T-helper 1 cell treated with Interleukin-12 subunit alpha and Interleukin-12 subunit beta and Interleukin-4 antibody, amounts not matched to agents 30 μg/mL and 1 μg/mL, for 36 hours (primary cell): ENCODE data around the gene BORCS5.
A peak's percentile ranks its signal among the peaks of the same experiment; 100 is the strongest.
"Not testable (repeated sequence)": the region's sequence is repeated elsewhere in the genome, so short reads cannot be mapped to it uniquely, and the experiment has no call there.

Source experiments
- H3K27ac Mint-ChIP-seq: one replicate; pipeline ENCODE4 v1.8.0; 2021; ENCODE audit warnings: mild to moderate bottlenecking, mixed read lengths
- H3K27me3 Mint-ChIP-seq: one replicate; pipeline ENCODE4 v1.8.0; 2021; ENCODE audit warnings: low read depth, mixed read lengths
- H3K36me3 Mint-ChIP-seq: one replicate; pipeline ENCODE4 v1.8.0; 2021; ENCODE audit warnings: low read depth, mixed read lengths
- H3K4me1 Mint-ChIP-seq: one replicate; pipeline ENCODE4 v1.8.0; 2021; ENCODE audit warnings: low read depth, mixed read lengths
- H3K4me3 Mint-ChIP-seq: one replicate; pipeline ENCODE4 v1.8.0; 2021; ENCODE audit warnings: mild to moderate bottlenecking, moderate library complexity, mixed read lengths
- H3K9me3 Mint-ChIP-seq: one replicate; pipeline ENCODE4 v1.8.0; 2021; ENCODE audit warnings: mixed read lengths

BORCS5 gene

DNA sequence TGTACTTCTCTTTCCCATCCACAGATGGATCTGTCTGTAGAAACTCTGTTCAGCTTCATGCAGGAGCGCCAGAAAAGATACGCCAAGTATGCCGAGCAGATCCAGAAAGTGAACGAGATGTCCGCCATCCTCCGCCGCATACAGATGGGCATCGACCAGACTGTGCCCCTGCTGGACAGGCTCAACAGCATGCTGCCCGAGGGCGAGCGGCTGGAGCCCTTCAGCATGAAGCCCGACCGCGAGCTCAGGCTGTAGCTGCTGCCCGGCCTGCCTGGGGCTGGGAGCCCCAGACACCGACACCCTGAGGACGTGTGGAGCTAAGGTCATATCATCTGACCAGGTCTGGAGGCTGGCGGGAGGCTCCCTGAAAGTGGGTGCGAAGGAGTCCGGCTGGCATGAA is 108.6 kb downstream of the BORCS5 start:
- Mint-ChIP-seq H3K9me3 (no peaks in the 10 kb centered on the region), H3K4me3 (no peak overlapping the region), H3K36me3 (peaks cover 33% of the 10 kb centered on the region), H3K27ac (no peak overlapping the region), H3K27me3 (no peaks in the 10 kb centered on the region), H3K4me1 (peaks cover 59% of the 10 kb centered on the region)

DNA sequence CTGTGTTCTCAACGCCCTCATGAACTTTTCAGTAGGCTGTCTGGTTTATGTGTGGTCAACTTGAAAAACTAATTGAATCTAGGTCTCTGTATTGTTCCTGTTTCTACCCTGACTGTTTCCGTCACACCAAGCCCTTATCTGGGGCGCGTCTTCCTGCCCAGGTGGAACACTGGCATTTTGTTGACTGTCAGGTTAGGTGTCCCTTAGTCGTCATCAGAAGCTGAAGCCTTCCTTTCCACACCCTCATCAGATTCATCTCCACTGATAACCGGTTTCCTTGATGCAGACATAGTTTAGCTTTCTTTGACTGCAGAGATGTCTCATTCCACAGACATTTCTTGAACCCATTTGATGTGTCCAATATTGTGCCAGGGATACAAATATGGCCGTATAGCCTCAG is 109.3 kb downstream of the BORCS5 start:
- Mint-ChIP-seq H3K4me3 (peak overlapping the region; percentile 56), H3K4me1 (peaks cover 60% of the 10 kb centered on the region), H3K27me3 (no peaks in the 10 kb centered on the region), H3K36me3 (peaks cover 38% of the 10 kb centered on the region), H3K9me3 (no peaks in the 10 kb centered on the region), H3K27ac (peak overlapping the region; percentile 93)

DNA sequence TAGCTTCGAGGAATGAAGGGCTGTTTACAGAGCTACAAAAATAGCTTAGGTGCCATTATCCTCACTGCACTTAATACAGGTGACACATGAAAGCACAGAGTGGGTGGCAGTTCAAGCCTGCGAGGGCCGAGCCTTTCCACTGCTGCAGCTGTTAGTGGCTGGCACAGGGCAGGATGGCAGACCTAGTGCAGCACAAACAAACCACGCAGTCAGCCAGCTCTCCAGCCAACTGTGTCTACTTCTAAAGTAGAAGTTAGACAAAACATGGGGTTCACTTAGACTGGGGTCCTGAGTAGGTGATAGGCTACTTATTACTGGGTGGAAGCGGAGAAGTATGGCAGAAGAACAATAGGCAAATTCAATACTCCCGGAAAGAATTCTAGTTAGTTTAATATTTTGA is 110.4 kb downstream of the BORCS5 start:
- Mint-ChIP-seq H3K4me3 (peak overlapping the region; percentile 48), H3K36me3 (peaks cover 40% of the 10 kb centered on the region), H3K9me3 (no peaks in the 10 kb centered on the region), H3K27ac (peak overlapping the region; percentile 90), H3K27me3 (no peaks in the 10 kb centered on the region), H3K4me1 (peaks cover 53% of the 10 kb centered on the region)

DNA sequence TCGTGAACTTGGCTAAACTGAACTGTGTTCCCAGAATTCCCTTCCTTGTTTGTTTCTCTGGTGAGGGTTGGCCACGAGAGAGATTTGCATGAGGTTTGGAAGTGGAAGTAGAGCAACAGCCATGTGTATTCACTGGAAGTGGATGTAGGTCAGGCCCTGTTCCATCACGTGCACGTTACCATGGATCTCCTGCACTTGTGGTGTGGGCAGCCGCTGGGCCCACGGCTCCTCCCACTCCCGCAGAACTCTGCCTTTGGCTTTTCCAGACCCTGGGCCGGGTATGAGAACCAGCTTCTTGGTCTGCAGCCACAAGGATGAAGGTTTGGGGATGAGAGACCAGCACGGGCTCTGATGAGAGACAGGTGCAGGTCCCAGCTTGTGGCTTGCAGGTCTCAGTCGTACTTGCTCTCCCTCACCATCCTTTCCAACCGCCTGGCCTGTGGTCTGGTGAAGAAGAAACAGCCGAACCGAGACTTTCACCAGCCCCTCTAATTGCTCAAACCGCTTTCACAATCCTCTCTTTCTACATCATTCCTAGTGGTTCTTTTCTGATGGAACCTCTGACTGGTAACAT is 110.9 kb downstream of the BORCS5 start:
- no peaks in the 10 kb centered on the region for H3K9me3 Mint-ChIP-seq
- peak overlapping the region; percentile 90 for H3K27ac Mint-ChIP-seq
- H3K4me1 Mint-ChIP-seq = peaks cover 51% of the 10 kb centered on the region
- H3K36me3 Mint-ChIP-seq = peaks cover 40% of the 10 kb centered on the region
- peak overlapping the region; percentile 48 for H3K4me3 Mint-ChIP-seq
- no peaks in the 10 kb centered on the region for H3K27me3 Mint-ChIP-seq

DNA sequence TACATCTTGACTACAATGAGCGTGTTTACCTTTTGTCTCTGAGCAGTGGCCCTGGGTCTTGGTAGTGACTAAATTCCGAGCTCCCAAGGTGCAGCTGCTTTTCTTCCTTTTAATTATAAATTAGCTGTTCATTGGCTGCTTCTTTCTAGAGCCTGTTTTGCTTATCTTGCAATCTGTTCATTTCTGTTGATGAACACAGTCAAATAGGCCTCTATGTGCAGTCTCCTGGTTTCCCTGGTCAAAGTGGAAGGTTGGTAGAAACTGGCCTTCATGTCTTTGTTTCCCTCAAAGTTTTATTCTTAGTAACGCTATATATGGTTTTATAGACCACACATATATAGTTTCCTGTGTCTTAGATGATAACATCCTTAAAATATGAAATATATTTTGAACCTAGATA is 111.7 kb downstream of the BORCS5 start:
- Mint-ChIP-seq H3K4me3 (no peak overlapping the region), H3K27me3 (no peaks in the 10 kb centered on the region), H3K36me3 (peaks cover 43% of the 10 kb centered on the region), H3K27ac (peak overlapping the region; percentile 90), H3K4me1 (peaks cover 52% of the 10 kb centered on the region), H3K9me3 (no peaks in the 10 kb centered on the region)

DNA sequence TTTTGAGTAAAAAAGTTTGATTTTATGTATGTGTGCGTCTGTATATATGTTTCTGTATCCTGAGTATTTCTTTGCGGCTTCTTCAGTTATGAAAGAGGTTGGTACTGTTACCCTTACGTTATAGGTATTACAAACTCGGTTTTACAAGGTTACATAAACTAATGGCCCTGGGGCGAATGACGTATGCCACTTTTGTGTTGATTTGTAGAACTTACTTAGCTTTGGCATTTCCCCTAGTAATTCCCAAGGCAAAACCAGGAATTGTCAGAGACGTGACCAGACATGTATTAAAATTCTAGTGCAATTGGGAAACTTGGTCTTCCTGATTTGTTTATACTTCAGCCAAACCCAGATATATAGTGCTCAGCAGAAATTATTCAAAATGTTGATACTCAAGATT is 112.5 kb downstream of the BORCS5 start:
- Mint-ChIP-seq H3K4me3 (no peak overlapping the region), H3K9me3 (no peaks in the 10 kb centered on the region), H3K27me3 (no peaks in the 10 kb centered on the region), H3K27ac (no peak overlapping the region), H3K4me1 (peaks cover 56% of the 10 kb centered on the region), H3K36me3 (peaks cover 43% of the 10 kb centered on the region)

DNA sequence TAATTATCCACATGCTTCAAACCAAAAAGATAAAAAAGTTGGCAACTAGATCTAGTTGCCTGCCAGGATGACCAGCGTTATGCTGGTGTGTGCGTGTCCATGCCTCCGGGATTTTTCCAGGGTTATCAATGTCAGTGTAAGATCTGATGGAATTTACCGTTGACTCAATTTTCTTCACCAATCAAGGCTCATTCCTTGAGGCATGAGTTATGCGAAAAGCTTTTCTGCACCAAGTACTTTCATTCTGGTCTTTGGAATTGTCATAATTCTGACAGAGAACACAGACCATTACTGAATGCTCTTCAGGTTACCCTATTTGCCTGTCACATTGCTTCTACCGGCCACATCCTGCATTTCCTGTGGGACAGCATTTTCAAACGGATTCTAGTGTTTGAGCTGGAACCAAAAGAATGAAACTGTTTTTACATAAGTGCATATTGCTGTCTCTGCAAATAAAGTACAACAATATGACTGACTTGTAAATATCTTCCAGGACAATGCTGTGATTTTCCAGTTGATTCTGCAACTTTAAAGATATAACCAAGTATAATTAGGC is 114.0 kb downstream of the BORCS5 start:
- no peaks in the 10 kb centered on the region for H3K9me3 Mint-ChIP-seq
- no peak overlapping the region for H3K4me3 Mint-ChIP-seq
- H3K27ac Mint-ChIP-seq = peak overlapping the region; percentile 42
- H3K36me3 Mint-ChIP-seq = peaks cover 44% of the 10 kb centered on the region
- no peaks in the 10 kb centered on the region for H3K27me3 Mint-ChIP-seq
- peaks cover 67% of the 10 kb centered on the region for H3K4me1 Mint-ChIP-seq

DNA sequence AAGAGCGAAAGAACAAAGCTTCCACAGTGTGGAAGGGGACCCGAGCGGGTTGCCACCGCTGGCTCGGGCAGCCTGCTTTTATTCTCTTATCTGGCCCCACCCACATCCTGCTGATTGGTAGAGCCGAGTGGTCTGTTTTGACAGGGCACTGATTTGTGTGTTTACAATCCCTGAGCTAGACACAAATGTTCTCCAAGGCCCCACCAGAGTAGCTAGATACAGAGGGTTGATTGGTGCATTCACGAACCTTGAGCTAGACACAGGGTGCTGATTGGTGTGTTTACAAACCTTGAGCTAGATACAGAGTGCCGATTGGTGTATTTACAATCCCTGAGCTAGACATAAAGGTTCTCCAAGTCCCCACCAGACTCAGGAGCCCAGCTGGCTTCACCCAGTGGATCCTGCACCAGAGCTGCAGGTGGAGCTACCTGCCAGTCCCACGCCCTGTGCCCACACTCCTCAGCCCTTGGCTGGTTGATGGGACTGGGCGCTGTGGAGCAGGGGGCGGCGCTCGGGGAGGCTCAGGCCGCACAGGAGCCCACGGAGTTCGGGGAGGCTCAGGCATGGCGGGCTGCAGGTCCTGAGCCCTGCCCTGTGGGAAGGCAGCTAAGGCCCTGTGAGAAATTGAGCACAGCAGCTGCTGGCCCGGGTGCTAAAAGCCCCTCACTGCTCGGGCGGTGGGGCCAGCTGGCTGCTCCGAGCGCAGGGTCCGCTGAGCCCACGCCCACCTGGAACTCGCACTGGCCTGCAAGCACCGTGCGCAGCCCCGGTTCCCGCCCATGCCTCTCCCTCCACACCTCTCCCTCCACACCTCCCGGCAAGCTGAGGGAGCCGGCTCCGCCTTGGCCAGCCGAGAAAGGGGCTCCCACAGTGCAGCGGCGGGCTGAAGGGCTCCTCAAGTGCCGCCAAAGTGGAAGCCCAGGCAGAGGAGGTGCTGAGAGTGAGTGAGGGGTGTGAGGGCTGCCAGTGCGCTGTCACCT is 115.4 kb downstream of the BORCS5 start:
- peaks cover 65% of the 10 kb centered on the region for H3K4me1 Mint-ChIP-seq
- H3K27ac Mint-ChIP-seq = peak overlapping the region; percentile 96
- H3K4me3 Mint-ChIP-seq, H3K9me3 Mint-ChIP-seq, H3K27me3 Mint-ChIP-seq: not testable (repeated sequence)
- H3K36me3 Mint-ChIP-seq = peaks cover 48% of the 10 kb centered on the region

DNA sequence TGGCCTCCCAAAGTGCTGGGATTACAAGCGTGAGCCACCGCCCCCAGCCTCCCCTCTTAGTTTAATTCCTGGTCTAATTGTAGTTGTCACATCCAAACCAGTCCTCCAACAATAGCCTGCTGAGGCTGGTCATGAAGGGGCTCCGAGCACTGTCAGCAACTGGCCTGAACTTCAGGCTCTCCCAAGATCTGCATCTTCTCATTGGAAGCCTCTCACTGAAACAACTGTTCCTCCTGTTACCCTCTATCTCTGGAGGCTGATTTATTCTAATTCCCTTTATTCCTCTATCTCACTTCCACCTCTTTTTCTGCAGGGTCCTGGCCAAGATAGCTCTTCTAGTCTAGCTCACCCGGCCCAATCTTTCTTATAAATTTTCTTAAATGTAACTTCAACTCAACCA is 116.3 kb downstream of the BORCS5 start:
- Mint-ChIP-seq H3K36me3 (peaks cover 49% of the 10 kb centered on the region), H3K9me3 (no peaks in the 10 kb centered on the region), H3K27me3 (no peaks in the 10 kb centered on the region), H3K27ac (peak overlapping the region; percentile 96), H3K4me1 (peaks cover 59% of the 10 kb centered on the region), H3K4me3 (no peak overlapping the region)

DNA sequence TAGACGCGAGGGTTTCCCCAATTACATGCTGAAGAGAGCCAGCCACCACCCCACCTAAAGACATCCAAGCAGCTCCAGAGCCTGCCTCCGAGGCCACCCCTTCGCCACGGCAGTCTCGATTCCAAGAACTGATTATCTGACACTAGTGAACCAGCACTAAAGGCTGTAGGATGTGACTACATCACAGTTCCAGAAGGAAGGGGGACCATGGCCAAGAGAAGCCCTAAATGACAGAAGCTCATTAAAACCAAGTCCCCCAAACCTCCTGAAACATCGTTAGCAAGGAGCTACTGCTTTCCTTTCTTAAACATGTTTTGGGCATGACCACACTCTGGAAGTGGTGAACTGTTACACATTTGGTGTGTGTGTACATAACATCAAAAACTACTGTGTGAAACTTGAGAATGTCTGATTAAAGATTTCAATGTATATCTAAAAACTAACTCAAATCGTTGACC is 117.6 kb downstream of the BORCS5 start:
- peaks cover 52% of the 10 kb centered on the region for H3K4me1 Mint-ChIP-seq
- H3K9me3 Mint-ChIP-seq = no peaks in the 10 kb centered on the region
- peaks cover 51% of the 10 kb centered on the region for H3K36me3 Mint-ChIP-seq
- peak overlapping the region; percentile 96 for H3K27ac Mint-ChIP-seq
- peak overlapping the region; percentile 57 for H3K4me3 Mint-ChIP-seq
- H3K27me3 Mint-ChIP-seq = no peaks in the 10 kb centered on the region

DNA sequence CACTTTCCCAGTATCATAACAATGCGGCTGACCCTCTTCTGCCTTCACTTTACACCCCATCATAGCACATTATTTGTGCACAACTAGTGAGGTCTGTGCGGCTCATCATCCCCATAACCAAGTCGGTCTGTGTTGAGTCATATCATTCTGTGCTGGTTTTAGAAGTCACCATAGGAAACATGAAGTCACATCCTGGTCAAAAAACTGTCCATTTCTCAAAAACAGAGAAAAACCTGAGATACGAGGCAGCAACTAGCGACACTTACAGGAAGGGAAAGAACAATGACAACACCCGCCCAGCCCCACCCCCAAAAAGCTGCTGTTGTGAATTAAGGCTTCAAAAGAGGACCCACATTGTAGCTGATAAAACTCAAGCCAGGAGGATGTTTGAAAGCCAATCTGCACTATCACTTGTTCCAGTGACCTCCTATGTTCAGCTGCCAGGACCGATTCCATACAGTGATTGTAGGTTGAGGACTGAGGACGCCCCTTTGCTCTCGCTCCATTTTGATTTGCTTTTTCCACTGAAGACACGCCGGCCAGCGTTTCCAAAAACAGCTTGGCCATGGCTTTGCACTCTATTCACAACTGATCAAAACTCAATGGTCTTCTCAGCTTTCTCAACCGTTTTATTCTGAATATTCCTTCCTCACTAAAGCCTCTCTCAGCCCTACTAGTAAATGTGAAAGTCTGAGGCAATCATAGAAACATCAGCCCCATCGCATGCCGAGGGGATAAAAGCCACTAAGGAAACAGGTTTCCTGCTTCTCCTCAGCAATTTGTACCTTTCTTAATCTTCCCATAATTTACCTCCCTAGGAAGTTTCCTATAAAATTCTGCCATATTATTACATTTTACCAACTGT is 118.3 kb downstream of the BORCS5 start:
- Mint-ChIP-seq H3K9me3 (no peaks in the 10 kb centered on the region), H3K36me3 (peaks cover 56% of the 10 kb centered on the region), H3K4me3 (peak overlapping the region; percentile 69), H3K27ac (peak overlapping the region; percentile 96), H3K4me1 (peaks cover 56% of the 10 kb centered on the region), H3K27me3 (no peaks in the 10 kb centered on the region)

DNA sequence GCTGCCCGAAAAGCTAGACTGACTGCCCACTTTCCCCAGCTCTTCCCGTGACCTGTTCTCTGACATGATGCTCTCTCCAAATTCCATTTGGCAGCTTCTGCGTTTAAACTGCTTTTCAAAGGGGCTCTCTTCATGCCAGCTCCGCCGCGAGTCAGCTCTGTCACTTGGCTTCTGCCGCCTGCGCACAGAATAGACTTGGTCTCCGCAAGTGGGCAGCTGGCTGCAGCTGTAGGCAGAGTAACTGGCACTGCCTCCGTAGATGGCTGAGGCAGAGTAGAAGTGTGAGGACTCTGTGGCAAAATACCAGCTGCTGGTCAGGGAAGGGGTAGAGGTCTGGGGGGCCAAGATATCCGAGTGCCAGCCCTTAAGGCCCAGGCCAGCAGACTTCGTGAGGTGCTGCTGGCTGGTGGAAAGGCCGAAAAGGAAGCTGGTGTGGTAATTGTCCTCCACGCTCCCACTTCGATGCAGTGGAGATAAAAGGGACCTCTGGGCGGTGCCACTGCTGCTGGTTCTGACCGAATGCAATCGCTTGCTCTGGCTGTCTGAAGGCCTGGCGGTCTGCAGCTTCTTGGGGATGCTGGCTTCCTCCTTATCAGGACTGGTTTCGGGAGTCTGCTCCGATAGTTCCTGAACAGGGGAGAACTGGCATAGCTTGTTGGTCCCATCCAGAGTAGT is 120.1 kb downstream of the BORCS5 start:
- Mint-ChIP-seq H3K27me3 (no peaks in the 10 kb centered on the region), H3K9me3 (no peaks in the 10 kb centered on the region), H3K4me3 (no peak overlapping the region), H3K36me3 (peaks cover 48% of the 10 kb centered on the region), H3K27ac (peak overlapping the region; percentile 42), H3K4me1 (peaks cover 48% of the 10 kb centered on the region)

DNA sequence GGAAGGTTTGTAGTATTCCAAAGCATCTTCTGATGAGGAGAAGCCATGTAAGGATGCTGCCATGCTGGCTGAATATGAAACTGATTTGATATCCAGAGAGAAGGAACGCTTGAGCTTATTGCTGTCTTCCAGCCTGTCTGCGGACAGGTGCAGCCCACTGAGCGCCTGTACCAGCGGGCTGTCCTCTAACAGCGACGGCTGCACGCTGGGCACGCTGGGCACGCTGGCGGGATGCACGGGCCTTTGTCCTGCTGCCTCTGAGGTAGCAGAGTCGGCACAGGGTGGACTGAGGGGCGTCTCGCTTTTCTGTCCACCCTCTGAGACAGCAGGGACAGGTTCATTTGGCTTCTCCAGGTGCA is 120.6 kb downstream of the BORCS5 start:
- peaks cover 52% of the 10 kb centered on the region for H3K4me1 Mint-ChIP-seq
- no peak overlapping the region for H3K27ac Mint-ChIP-seq
- no peaks in the 10 kb centered on the region for H3K27me3 Mint-ChIP-seq
- H3K4me3 Mint-ChIP-seq = no peak overlapping the region
- H3K9me3 Mint-ChIP-seq = no peaks in the 10 kb centered on the region
- peaks cover 50% of the 10 kb centered on the region for H3K36me3 Mint-ChIP-seq

DNA sequence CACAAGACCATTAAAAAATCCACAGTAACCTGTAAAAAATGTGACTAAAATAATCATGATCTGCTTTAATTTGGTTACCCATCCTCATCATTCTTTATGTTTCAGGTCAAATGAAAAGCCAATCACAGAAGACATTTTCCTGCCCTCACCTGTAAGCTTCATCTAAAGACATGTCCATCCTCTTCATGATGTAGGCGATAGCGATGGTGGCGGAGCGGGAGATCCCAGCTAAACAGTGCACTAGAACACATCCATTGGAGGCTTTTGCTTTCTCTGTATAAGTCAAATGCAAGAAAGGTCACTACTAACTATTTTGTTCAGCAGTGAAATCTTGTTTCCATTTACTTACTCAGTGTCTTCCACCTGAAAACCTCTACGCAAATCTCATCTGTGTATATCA is 123.2 kb downstream of the BORCS5 start:
- Mint-ChIP-seq H3K9me3 (no peaks in the 10 kb centered on the region), H3K4me1 (peaks cover 46% of the 10 kb centered on the region), H3K4me3 (no peak overlapping the region), H3K27me3 (no peaks in the 10 kb centered on the region), H3K36me3 (peaks cover 50% of the 10 kb centered on the region), H3K27ac (peak overlapping the region; percentile 37)
